Measurements from ENCODE around the gene H1-8.
"Not testable (repeated sequence)": the region's sequence is repeated elsewhere in the genome, so short reads cannot be mapped to it uniquely, and the experiment has no call there.

Gene H1-8

DNA sequence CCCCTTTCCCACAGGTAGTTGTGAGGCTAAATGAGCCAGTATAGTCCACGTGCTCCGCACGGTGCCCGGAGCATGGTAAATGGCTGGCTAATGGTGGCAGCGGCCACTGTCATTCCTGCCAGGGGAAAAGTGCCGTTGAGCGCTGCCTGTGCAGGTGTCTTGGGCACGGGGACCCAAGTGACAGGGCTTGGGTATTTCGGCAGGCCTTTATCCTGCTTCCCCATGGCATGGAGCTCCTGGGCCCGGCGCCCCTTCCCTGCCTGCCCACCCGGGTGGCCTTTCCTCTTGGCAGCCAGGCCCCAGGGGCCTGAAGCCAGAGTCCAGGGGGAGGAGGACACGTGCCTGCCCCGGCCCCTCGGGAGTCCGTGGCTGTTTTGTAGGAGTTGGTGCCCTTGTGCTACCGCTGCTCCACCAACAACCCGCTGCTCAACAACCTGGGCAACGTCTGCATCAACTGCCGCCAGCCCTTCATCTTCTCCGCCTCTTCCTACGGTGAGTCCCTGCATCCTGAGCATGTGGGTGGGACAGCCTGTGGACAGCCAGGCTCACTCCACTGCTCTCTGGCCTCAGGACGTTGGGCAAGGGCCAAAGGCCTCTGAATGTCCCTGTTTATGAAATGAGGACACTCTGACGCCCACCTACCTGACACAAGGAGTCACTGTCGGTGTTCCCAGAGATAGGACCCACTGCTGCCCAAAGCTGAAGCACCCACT lies 27.7 kb upstream of the H1-8 start:
- not testable (repeated sequence) for DNase-seq (ENCODE audit: low spot score)

DNA sequence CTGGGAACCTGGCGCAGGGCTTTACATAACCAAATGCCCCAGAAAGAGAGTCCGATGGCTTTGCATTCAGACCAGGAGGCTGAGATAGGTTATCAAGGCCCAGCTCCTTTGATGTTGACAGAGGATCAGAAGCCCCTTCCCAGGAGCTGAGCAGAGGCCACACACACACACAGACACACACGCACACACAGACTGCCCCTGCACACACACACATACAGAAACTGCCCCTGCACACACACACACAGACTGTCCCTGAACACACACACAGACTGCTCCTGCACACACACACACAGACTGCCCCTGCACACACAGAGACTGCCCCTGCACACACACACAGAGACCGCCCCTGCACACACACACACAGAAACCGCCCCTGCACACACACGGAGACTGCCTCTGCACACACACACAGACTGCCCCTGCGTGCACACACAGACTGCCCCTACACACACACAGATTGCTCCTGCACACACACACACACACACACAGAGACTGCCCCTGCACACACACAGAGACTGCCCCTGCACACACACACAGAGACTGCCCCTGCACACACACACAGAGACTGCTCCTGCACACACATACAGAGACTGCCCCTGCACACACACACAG lies 27.0 kb upstream of the H1-8 start:
- not testable (repeated sequence) for DNase-seq (ENCODE audit: low spot score)

DNA sequence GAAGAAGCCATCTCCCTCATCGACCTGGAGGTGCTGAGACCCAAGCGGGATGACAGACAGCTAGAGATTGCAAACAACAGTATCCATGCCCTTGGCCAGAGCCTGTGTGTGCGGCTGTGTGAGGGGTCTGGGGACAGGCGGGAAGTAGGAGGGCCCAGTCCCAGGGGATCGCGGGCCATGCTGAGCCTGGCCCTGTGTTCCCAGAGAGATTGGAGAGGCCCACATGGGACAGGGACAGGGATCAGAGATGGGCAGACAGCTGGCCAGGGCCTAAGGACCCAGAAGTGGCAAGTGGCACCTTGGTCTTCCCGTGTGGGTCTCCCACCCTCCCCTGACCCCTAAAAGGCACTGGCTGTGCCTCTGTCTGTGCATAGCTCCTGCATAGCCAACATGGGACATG lies 25.5 kb upstream of the H1-8 start:
- DNase-seq (ENCODE audit: low spot score), result no peak

DNA sequence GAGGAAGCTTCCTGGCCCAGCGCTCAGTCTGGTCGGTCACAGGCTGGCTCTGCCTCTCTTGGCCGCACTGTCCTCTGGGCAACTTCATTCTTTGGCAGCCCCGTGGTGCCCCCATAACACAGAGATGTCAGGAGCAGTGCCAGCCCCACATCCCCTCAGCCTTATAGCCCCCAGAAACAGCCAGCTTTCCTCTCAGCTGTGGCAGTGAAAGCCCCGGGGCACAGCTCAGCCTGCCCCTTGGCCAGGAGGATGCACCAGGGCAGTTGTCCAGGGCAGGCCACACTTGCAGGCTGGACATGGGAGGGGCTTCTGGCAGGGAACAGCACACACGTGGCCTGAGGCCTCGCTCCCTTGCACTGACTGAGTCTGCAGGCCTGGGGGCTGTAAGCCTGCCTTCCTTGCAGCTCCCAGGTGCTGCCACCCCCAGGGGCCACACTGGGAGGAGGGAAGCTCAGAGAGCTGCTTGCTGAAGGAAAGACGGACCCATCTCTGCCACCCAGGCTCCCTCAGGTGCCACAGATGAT lies 24.9 kb upstream of the H1-8 start:
- no peak for DNase-seq (ENCODE audit: low spot score)

DNA sequence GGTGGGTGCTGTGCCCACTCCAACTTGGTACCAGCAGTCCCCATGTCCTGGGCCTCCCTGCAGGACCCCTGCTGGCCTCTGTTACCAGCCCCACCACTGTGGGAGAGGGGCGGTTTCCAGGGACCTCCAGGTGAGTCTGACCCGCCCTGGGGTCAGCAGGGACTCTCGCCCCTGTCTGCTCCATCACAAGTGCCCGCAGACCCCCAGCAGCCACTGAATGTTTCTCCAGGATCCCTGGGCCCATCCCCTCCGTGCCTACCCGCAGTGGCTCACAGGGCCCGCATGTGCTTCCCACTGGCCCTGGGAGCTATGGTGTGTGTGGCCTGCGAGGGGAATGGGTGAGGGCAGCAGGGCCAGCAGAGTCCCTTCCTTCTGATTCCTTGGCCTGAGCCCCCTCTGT lies 24.4 kb upstream of the H1-8 start:
- DNase-seq (ENCODE audit: low spot score), result no peak

DNA sequence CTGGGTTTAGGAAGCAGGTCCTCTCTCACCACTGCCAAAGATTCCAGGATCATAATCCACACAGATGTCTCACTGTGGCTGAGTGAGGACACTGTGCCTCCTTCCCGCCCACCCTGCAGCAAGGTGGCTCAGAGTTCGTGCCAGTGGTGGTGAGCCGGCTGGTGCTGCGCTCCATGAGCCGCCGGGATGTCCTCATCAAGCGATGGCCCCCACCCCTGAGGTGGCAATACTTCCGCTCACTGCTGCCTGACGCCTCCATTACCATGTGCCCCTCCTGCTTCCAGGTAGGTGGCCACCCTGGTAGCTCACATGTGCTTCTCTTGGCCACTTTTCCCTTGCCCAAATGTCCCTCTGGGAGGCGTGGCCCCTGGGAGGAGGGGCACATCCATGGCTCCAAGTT lies 23.5 kb upstream of the H1-8 start:
- no peak for DNase-seq (ENCODE audit: low spot score)

DNA sequence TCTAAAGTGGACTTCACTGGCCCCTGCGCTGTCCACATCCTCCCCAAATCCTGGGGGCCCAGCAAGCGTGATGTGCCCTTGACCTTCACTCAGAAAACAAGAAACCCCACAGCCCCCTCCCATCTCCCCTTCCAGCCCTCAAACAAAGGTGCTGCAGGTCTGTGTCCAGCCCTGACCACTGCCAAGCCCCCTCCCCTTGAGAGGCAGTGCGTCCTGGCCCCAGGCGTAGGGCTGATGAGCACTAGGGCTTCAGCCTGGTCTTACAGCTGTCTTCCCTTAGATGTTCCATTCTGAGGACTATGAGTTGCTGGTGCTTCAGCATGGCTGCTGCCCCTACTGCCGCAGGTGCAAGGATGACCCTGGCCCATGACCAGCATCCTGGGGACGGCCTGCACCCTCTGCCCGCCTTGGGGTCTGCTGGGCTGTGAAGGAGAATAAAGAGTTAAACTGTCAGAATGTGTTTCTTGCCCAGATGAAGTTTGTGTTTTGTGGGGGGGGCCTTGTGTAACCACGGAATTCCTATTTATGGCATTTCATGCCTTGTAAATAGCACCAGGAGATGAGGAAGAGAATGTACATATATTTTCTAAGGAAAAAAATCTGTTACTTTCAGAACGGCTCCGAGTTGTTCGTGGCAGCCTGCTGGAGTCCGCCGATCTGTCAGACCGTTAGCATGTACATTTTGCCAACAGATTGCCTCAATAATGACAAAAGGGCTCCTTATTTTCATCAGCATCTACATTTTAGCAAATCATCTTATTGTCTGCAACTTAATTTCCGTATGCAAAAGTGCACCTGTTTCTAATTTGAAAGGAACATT lies 22.9 kb upstream of the H1-8 start:
- DNase-seq (ENCODE audit: low spot score), result no peak

DNA sequence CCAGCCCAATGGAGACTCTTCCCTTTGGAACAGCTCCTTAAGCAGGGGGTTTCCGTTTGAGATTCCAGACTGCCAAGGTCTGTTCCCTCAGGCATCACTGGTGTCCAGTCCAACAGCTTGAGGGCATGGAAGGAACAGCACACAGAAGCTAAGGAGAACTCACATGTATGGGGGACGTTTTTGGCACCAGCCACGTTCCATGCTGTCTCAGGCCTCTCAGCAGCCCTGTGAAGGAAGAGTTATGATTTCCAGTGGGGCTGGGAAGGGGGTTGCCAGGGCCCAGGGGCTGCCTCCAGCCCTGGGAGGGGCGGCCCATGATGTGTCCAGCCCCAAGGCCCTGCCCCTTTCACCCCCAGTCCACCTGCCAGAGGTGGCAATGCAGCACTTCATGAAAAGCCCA lies 22.0 kb upstream of the H1-8 start:
- DNase-seq (ENCODE audit: low spot score), result no peak

DNA sequence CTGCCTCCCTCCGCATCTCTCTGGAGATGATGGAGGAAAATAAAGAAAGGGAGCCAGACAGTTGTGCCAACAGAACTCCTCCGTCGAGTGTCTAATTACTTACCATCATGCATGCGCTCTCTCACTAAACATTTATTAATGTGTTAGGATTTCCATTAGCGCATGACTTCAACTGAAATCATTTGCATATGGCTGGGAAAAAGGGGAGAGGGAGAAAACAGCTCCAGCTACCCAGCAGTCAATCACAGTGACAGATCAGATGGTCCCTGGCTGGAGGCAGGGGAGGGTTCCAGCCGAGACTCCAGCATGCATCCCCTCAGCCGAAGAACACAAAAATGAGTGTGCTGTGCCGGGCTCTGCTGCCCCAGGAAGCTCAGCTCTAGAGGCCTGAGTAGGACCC lies 21.4 kb upstream of the H1-8 start:
- DNase-seq (ENCODE audit: low spot score), result no peak

DNA sequence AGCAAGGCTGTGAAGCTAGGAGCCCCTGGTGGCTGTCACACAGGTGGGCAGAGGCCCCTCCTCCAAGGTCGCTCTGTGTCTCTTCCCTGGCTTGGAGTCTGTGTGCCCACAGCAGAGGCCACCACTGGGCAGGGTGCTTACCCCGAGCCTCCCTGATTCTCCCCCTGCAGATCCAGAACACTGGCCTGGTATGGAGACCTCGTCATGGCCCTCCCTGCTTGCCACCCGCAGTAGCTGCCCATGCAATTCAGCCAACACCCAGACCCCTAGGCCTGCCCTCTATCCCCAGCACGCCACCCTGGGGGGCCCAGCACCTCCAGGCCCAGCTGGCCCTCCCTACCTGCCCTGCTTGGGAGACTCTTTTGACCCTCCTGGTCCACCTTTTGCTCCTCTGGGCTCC lies 20.0 kb upstream of the H1-8 start:
- DNase-seq (ENCODE audit: low spot score), result no peak

DNA sequence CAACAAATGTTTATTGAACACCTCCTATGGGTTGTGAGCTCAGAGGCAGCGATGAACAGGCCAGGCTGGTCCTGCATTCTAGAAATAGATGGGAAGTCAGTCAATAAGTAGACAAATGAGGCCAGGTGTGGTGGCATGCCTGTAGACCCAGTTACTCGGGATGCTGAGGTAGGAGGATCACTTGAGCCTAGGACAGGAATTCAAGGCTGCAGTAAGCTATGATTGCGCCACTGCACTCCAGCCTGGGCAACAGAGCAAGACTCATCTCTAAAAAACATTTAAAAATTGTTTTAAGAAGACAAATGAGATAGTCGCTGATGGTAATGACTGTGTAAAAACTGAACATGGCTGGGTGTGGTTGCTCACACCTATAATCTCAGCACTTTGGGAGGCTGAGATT lies 18.9 kb upstream of the H1-8 start:
- no peak for DNase-seq (ENCODE audit: low spot score)

DNA sequence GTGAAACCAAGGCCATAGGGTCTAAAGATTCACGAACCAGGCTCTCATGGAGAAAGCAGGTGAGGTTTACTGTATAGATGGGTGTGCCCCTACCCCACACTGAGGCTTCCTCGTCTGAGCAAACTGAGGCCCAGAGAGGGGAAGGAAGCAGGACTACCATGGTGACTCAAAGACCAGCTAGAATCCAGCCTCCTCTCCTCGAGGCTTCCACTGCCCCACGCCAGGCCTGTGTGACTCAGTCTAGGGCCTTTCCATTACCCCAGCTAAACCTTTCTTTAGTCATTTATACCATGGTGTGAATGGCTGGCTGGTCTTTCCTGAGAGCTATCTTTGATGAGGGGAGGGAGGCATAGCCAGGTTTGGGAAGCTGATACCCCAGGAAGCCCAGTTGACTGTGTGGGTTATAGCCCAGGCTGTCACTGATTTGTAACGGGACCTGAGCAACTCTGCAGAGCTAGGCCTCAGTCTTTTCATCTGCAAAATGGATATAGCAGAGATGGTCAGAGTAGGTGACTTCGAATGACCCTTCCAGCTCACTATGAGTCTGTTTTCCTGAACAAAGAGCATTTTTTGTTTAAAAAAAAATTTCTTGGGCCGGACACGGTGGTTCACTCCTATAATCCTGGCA lies 17.5 kb upstream of the H1-8 start:
- DNase-seq (ENCODE audit: low spot score), result no peak

DNA sequence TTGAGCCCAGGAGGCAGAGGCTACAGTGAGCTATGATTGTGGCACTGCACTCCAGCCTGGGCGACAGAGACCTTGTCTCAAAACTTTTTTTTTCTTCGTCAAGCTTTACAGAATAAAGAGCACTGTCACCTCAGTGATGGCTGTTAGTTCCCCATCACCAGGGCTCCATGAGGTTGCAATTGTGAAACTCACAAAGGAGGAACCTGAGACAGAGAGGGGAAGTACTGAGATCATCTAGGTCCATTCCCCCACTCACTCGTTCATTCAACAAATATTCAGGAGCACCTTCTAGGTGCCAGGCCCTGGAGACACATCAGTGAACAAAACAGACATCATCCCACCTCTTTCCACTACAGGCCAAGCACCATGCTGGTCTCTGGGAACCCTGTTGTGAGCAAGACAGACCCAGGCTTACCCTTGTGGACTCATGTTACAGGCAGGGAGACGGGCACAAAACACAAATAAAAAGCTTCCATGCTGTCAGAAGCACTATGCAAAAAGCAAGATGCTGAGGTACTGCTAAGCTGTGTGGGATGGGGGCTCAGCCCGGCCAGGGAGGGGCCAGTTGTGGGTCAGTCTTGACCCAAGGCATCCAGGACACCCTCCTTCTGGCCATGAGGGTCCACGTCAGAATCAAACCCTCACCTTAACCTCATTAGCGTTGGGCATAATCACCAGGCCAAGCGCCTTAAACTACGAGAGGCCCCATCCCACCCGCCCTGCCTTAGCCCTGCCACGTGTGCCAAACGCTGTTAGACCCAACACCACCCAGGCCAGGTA lies 16.7 kb upstream of the H1-8 start:
- no peak for DNase-seq (ENCODE audit: low spot score)

DNA sequence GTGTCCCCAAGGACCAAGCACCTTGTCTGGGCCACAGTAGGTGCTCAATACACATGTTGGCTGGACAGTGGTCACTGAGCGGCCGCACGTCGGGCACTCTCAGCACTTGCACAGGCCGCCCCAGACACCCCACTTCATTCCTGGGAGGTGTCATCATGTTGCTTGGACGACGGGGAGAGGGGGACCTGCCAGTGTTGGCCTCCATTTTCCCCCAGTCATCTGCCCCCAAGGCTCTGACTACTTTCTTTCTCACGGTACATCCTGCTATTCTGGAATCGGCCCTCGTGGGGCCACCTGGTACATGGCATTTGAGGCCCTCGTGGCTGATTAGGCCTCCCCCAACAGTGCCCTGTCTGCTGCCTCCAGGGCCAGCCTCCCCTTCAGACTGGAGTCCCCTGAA lies 15.7 kb upstream of the H1-8 start:
- no peak for DNase-seq (ENCODE audit: low spot score)

DNA sequence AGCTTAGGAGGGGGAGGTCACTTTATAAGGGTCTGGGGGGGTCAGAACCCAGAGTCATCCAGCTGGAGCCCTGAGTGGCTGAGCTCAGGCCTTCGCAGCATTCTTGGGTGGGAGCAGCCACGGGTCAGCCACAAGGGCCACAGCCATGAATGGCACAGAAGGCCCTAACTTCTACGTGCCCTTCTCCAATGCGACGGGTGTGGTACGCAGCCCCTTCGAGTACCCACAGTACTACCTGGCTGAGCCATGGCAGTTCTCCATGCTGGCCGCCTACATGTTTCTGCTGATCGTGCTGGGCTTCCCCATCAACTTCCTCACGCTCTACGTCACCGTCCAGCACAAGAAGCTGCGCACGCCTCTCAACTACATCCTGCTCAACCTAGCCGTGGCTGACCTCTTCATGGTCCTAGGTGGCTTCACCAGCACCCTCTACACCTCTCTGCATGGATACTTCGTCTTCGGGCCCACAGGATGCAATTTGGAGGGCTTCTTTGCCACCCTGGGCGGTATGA lies 14.3 kb upstream of the H1-8 start, which contains the start of gene RHO:
Gene RHO (plus strand): TSS at position 51 of the 512 bp plus-strand sequence. CDS start 95 bp downstream, at position 146.
- DNase-seq (ENCODE audit: low spot score), result no peak

DNA sequence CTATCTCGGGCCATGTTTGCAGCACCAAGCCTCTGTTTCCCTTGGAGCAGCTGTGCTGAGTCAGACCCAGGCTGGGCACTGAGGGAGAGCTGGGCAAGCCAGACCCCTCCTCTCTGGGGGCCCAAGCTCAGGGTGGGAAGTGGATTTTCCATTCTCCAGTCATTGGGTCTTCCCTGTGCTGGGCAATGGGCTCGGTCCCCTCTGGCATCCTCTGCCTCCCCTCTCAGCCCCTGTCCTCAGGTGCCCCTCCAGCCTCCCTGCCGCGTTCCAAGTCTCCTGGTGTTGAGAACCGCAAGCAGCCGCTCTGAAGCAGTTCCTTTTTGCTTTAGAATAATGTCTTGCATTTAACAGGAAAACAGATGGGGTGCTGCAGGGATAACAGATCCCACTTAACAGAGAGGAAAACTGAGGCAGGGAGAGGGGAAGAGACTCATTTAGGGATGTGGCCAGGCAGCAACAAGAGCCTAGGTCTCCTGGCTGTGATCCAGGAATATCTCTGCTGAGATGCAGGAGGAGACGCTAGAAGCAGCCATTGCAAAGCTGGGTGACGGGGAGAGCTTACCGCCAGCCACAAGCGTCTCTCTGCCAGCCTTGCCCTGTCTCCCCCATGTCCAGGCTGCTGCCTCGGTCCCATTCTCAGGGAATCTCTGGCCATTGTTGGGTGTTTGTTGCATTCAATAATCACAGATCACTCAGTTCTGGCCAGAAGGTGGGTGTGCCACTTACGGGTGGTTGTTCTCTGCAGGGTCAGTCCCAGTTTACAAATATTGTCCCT lies 13.4 kb upstream of the H1-8 start:
- no peak for DNase-seq (ENCODE audit: low spot score)

DNA sequence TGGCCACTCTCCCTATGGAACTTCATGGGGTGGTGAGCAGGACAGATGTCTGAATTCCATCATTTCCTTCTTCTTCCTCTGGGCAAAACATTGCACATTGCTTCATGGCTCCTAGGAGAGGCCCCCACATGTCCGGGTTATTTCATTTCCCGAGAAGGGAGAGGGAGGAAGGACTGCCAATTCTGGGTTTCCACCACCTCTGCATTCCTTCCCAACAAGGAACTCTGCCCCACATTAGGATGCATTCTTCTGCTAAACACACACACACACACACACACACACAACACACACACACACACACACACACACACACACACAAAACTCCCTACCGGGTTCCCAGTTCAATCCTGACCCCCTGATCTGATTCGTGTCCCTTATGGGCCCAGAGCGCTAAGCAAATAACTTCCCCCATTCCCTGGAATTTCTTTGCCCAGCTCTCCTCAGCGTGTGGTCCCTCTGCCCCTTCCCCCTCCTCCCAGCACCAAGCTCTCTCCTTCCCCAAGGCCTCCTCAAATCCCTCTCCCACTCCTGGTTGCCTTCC lies 12.7 kb upstream of the H1-8 start:
- peak; percentile 71 for DNase-seq (ENCODE audit: low spot score)

DNA sequence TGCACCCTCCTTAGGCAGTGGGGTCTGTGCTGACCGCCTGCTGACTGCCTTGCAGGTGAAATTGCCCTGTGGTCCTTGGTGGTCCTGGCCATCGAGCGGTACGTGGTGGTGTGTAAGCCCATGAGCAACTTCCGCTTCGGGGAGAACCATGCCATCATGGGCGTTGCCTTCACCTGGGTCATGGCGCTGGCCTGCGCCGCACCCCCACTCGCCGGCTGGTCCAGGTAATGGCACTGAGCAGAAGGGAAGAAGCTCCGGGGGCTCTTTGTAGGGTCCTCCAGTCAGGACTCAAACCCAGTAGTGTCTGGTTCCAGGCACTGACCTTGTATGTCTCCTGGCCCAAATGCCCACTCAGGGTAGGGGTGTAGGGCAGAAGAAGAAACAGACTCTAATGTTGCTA lies 12.2 kb upstream of the H1-8 start:
- no peak for DNase-seq (ENCODE audit: low spot score)

DNA sequence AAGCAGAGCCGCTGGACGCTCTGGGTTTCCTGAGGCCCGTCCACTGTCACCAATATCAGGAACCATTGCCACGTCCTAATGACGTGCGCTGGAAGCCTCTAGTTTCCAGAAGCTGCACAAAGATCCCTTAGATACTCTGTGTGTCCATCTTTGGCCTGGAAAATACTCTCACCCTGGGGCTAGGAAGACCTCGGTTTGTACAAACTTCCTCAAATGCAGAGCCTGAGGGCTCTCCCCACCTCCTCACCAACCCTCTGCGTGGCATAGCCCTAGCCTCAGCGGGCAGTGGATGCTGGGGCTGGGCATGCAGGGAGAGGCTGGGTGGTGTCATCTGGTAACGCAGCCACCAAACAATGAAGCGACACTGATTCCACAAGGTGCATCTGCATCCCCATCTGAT lies 11.3 kb upstream of the H1-8 start:
- no peak for DNase-seq (ENCODE audit: low spot score)

DNA sequence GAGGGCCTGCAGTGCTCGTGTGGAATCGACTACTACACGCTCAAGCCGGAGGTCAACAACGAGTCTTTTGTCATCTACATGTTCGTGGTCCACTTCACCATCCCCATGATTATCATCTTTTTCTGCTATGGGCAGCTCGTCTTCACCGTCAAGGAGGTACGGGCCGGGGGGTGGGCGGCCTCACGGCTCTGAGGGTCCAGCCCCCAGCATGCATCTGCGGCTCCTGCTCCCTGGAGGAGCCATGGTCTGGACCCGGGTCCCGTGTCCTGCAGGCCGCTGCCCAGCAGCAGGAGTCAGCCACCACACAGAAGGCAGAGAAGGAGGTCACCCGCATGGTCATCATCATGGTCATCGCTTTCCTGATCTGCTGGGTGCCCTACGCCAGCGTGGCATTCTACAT lies 10.7 kb upstream of the H1-8 start:
- no peak for DNase-seq (ENCODE audit: low spot score)
